Stimulated activated CD4-positive, alpha-beta T cell treated with anti-CD3 and anti-CD28 coated beads, TNF-alpha, amount 100 ng/mL, for 48 hours (primary cell): ENCODE measurements around the gene GNB1L.

Experiments
- DNase-seq, 3 donors: peaks; one replicate each; pipeline ENCODE4 v3.0.0-alpha.2; 2020; ENCODE audit warnings: low read depth in 3 of 3

GNB1L gene

GRCh38 chr22:19854778-19855503 is at the start of gene GNB1L, which contains the start of gene RTL10:
Gene GNB1L (minus strand): TSS chr22:19854874. CDS start chr22:19821355, 33,519 bp downstream.
Gene RTL10 (minus strand): TSS chr22:19854874. CDS start chr22:19852261, 2,613 bp downstream.
- DNase-seq: peak; percentile 92 to 96 (median 93)

GRCh38 chr22:19904174-19904856 is 49.6 kb upstream of the GNB1L start:
- DNase-seq: no peak

- no peak for DNase-seq
These were observed 48.8 kb upstream of the GNB1L start for GRCh38 chr22:19903513-19903912.

GRCh38 chr22:19903031-19903430 is 48.4 kb upstream of the GNB1L start:
- no peak for DNase-seq

- DNase-seq: no peak
These were observed 47.6 kb upstream of the GNB1L start for GRCh38 chr22:19902245-19902715.

- DNase-seq: no peak
These were observed 47.0 kb upstream of the GNB1L start for GRCh38 chr22:19901577-19902244.

GRCh38 chr22:19900707-19901436 is 46.2 kb upstream of the GNB1L start:
- no peak for DNase-seq

- no peak for DNase-seq
These were observed 44.3 kb upstream of the GNB1L start for GRCh38 chr22:19898831-19899567.

- DNase-seq: no peak
These were observed 43.5 kb upstream of the GNB1L start for GRCh38 chr22:19898145-19898544.

GRCh38 chr22:19897726-19898125 is 43.1 kb upstream of the GNB1L start:
- no peak for DNase-seq

GRCh38 chr22:19896665-19897355 is 42.1 kb upstream of the GNB1L start:
- no peak for DNase-seq

- no peak for DNase-seq
These were observed 40.6 kb upstream of the GNB1L start for GRCh38 chr22:19895160-19895849.

- no peak for DNase-seq
These were observed 38.7 kb upstream of the GNB1L start for GRCh38 chr22:19893363-19893762.

GRCh38 chr22:19892925-19893324 is 38.3 kb upstream of the GNB1L start:
- DNase-seq: no peak

- DNase-seq: peak; percentile 31 to 55 (median 52)
These were observed 37.7 kb upstream of the GNB1L start for GRCh38 chr22:19892257-19892879.

GRCh38 chr22:19891317-19892256 is 36.9 kb upstream of the GNB1L start:
- peak; percentile 69 to 83 (median 74) for DNase-seq

GRCh38 chr22:19890502-19891316 is 36.0 kb upstream of the GNB1L start:
- no peak for DNase-seq
